Measurements from ENCODE around the gene MTSS2. TPM values are rescaled to one million over a fixed set of nuclear protein-coding genes. Genes with fewer than 3 reads are reported as not detected.
"Not testable (repeated sequence)": the region's sequence is repeated elsewhere in the genome, so short reads cannot be mapped to it uniquely, and the experiment has no call there.

MTSS2 gene
- polyA plus RNA-seq, 1 donor from 2014 or later: 20.4 TPM

DNA sequence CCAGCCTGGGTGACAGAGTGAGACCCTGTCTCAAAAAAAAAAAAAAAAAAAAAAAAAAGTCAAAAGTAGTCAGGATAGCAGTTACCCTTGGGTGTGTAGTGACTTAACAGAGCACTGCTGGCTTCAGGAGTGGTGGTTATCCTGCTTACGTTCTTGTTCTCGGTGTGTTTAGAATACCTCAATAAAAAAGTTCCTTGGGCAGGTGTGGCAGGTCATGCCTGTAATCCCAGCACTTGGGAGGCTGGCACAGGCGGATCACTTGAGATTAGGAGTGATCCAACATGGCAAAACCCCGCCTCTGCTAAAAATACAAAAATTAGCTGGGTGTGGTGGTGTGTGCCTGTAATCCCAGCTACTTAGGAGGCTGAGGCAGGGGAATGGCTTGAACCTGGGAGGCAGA, 14.9 kb downstream of the MTSS2 start:
- not testable (repeated sequence) for H3K9me2 ChIP-seq (ENCODE audit: insufficient read depth, low read length); H2AFZ ChIP-seq (ENCODE audit: low read depth, low read length); H3K9ac ChIP-seq (ENCODE audit: low read length); H3K27me3 ChIP-seq (ENCODE audit: insufficient read depth, low read depth, low read length); H3K9me3 ChIP-seq (ENCODE audit: low read length); H3K4me3 ChIP-seq (ENCODE audit: low read length); H3K4me2 ChIP-seq (ENCODE audit: low read length); H3K27ac ChIP-seq (ENCODE audit: low read length); H3F3A ChIP-seq (ENCODE audit: insufficient read depth, low read length, poor library complexity, severe bottlenecking); H4K20me1 ChIP-seq (ENCODE audit: insufficient read depth); H3K79me2 ChIP-seq (replicated peaks; ENCODE audit: insufficient read depth, low read length)
- H3K36me3 ChIP-seq (ENCODE audit: insufficient read depth, low read length): peaks cover 11% of the 10 kb centered on the region

DNA sequence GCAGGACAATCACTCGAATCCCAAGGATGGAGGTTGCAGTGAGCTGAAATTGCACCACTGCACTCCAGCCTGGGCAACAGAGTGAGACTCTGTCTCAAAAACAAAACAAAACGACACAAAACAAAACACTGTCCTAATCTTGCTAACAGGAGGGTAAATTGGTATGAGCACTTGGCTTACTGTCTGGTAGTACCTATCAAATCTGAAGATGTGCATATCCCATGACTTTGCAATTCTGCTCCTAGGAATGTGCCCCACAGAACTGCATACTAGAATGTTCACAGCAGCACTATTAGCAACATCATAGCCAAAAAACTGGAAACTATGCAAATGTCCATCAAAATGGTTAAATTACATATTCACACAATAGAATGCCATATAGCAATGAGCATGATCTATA, 15.7 kb downstream of the MTSS2 start:
- Histone ChIP-seq H3K9me2 (ENCODE audit: insufficient read depth, low read length) (no peaks in the 10 kb centered on the region), H3K27me3 (ENCODE audit: insufficient read depth, low read depth, low read length) (no peaks in the 10 kb centered on the region), H3K9me3 (ENCODE audit: low read length) (peaks cover 3% of the 10 kb centered on the region), H3K4me3 (ENCODE audit: low read length) (no peak overlapping the region), H2AFZ (ENCODE audit: low read depth, low read length) (no peak overlapping the region), H3K4me2 (ENCODE audit: low read length) (no peak overlapping the region), H3K9ac (ENCODE audit: low read length) (no peak overlapping the region), H3K27ac (ENCODE audit: low read length) (no peak overlapping the region), H3K79me2 (replicated peaks; ENCODE audit: insufficient read depth, low read length) (no peaks in the 10 kb centered on the region), H4K20me1 (ENCODE audit: insufficient read depth) (no peaks in the 10 kb centered on the region), H3K36me3 (ENCODE audit: insufficient read depth, low read length) (peaks cover 8% of the 10 kb centered on the region), H3F3A (ENCODE audit: insufficient read depth, low read length, poor library complexity, severe bottlenecking) (no peaks in the 10 kb centered on the region)
- TF ChIP-seq RAD21 (conservative IDR thresholded peaks at IDR 0.05) (no peak), POLR2AphosphoS5 (IDR thresholded peaks at IDR 0.05) (no peak), TAF1 (IDR thresholded peaks at IDR 0.05; ENCODE audit: low read depth) (no peak), SMC3 (conservative IDR thresholded peaks at IDR 0.05; ENCODE audit: poor library complexity) (no peak), EP300 (conservative IDR thresholded peaks at IDR 0.05; ENCODE audit: poor library complexity, severe bottlenecking) (no peak)
- TF ChIP-seq, protein P1, sequence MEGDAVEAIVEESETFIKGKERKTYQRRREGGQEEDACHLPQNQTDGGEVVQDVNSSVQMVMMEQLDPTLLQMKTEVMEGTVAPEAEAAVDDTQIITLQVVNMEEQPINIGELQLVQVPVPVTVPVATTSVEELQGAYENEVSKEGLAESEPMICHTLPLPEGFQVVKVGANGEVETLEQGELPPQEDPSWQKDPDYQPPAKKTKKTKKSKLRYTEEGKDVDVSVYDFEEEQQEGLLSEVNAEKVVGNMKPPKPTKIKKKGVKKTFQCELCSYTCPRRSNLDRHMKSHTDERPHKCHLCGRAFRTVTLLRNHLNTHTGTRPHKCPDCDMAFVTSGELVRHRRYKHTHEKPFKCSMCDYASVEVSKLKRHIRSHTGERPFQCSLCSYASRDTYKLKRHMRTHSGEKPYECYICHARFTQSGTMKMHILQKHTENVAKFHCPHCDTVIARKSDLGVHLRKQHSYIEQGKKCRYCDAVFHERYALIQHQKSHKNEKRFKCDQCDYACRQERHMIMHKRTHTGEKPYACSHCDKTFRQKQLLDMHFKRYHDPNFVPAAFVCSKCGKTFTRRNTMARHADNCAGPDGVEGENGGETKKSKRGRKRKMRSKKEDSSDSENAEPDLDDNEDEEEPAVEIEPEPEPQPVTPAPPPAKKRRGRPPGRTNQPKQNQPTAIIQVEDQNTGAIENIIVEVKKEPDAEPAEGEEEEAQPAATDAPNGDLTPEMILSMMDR (IDR thresholded peaks at IDR 0.05; ENCODE audit: poor library complexity, severe bottlenecking): no peak
- TF ChIP-seq, protein P2, sequence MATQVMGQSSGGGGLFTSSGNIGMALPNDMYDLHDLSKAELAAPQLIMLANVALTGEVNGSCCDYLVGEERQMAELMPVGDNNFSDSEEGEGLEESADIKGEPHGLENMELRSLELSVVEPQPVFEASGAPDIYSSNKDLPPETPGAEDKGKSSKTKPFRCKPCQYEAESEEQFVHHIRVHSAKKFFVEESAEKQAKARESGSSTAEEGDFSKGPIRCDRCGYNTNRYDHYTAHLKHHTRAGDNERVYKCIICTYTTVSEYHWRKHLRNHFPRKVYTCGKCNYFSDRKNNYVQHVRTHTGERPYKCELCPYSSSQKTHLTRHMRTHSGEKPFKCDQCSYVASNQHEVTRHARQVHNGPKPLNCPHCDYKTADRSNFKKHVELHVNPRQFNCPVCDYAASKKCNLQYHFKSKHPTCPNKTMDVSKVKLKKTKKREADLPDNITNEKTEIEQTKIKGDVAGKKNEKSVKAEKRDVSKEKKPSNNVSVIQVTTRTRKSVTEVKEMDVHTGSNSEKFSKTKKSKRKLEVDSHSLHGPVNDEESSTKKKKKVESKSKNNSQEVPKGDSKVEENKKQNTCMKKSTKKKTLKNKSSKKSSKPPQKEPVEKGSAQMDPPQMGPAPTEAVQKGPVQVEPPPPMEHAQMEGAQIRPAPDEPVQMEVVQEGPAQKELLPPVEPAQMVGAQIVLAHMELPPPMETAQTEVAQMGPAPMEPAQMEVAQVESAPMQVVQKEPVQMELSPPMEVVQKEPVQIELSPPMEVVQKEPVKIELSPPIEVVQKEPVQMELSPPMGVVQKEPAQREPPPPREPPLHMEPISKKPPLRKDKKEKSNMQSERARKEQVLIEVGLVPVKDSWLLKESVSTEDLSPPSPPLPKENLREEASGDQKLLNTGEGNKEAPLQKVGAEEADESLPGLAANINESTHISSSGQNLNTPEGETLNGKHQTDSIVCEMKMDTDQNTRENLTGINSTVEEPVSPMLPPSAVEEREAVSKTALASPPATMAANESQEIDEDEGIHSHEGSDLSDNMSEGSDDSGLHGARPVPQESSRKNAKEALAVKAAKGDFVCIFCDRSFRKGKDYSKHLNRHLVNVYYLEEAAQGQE (IDR thresholded peaks at IDR 0.05; ENCODE audit: borderline replicate concordance): no peak

DNA sequence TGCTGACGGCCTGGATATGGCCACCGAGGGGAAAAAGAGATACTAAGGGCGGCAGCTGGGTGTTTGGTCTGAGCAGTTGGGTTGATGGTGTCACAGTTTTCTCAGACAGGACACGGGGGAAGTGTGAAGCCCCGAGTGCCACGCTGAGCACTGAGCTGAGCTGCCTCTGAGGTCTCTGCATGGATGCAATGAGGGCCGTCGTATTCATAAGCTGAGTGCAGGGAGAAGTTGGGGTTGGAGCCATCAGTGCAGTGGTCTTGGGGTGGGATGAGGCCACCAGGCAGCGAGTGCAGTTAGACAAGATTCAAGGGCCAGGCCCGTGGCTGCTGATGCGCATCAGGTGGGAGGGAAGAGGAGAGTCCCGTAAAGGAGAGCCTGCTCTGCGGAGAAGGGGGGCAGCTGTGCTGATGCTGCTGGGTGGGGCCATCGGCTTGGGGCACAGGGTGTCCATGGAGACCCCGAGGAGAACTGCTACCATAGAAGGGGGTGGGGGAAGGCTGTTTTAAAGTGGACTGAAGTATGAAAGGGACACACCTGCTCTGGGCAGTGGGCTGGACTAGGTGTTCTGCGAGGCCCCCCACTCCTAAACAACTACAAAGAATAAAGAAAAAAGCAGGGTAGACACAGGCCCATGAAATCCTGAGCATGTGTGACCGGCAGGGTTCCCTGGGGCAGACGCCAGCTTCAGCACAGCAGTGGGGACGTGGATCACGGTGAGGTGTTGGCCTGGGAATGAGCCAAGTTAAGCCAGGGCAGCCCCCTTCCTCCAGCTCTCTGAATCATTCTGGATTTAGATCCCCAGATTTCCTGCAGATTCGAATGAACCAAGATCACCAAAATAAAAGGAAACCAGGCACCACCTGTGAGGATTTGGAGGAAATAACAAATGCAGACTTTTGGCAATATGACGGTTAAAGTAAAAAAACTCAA, 19.8 kb downstream of the MTSS2 start:
- no peak overlapping the region for H3K27ac ChIP-seq (ENCODE audit: low read length)
- H3K9me3 ChIP-seq (ENCODE audit: low read length): peaks cover 3% of the 10 kb centered on the region
- no peaks in the 10 kb centered on the region for H3K79me2 ChIP-seq (replicated peaks; ENCODE audit: insufficient read depth, low read length)
- H4K20me1 ChIP-seq (ENCODE audit: insufficient read depth): no peaks in the 10 kb centered on the region
- H3K36me3 ChIP-seq (ENCODE audit: insufficient read depth, low read length): peaks cover 8% of the 10 kb centered on the region
- no peak overlapping the region for H3K9ac ChIP-seq (ENCODE audit: low read length)
- no peak overlapping the region for H3K4me3 ChIP-seq (ENCODE audit: low read length)
- H3K9me2 ChIP-seq (ENCODE audit: insufficient read depth, low read length): no peaks in the 10 kb centered on the region
- TF ChIP-seq RAD21 (conservative IDR thresholded peaks at IDR 0.05): no peak
- no peak for TF ChIP-seq EZH2 (IDR thresholded peaks at IDR 0.05; ENCODE audit: borderline replicate concordance, insufficient read depth, low read length, poor library complexity, severe bottlenecking)
- no peak for TF ChIP-seq SMC3 (conservative IDR thresholded peaks at IDR 0.05; ENCODE audit: poor library complexity)
- TF ChIP-seq, protein P2 (IDR thresholded peaks at IDR 0.05; ENCODE audit: borderline replicate concordance): no peak
- TF ChIP-seq POLR2AphosphoS5 (IDR thresholded peaks at IDR 0.05): no peak
- TF ChIP-seq MXI1 (conservative IDR thresholded peaks at IDR 0.05; ENCODE audit: poor library complexity, severe bottlenecking): no peak
- TF ChIP-seq, protein P1 (IDR thresholded peaks at IDR 0.05; ENCODE audit: poor library complexity, severe bottlenecking): no peak
- TF ChIP-seq TAF1 (IDR thresholded peaks at IDR 0.05; ENCODE audit: low read depth): no peak
- no peak for TF ChIP-seq EP300 (conservative IDR thresholded peaks at IDR 0.05; ENCODE audit: poor library complexity, severe bottlenecking)
- H3F3A ChIP-seq (ENCODE audit: insufficient read depth, low read length, poor library complexity, severe bottlenecking): no peaks in the 10 kb centered on the region
- H2AFZ ChIP-seq (ENCODE audit: low read depth, low read length): no peak overlapping the region
- H3K27me3 ChIP-seq (ENCODE audit: insufficient read depth, low read depth, low read length): no peaks in the 10 kb centered on the region
- H3K4me2 ChIP-seq (ENCODE audit: low read length): no peak overlapping the region
